HepG2 (cell line): ENCODE data around the gene CAPG. TPM values are rescaled to one million over a fixed set of nuclear protein-coding genes. Genes with fewer than 3 reads are reported as not detected.

Source experiments
- ARNT ChIP-seq: fragments of 450-650 bp; IDR thresholded peaks from 2 replicates; pipeline ENCODE4 v1.6.1; 2017
- CBX1 ChIP-seq: IDR thresholded peaks from one replicate; pipeline ENCODE4 v1.6.1; 2016; ENCODE audit warnings: antibody characterized with exemption, low read depth
- CEBPB ChIP-seq: IDR thresholded peaks from 2 replicates; pipeline ENCODE4 v1.6.1; 2011; ENCODE audit warnings: low read depth, low read length, improper control_type of control experiment, borderline replicate concordance
- FOXP1 ChIP-seq, 2 experiments: fragments of 450-650 bp in 1 of 2; IDR thresholded peaks; 2 replicates each; pipeline ENCODE4 v1.6.1; 2017 to 2018; ENCODE audit warnings: antibody characterized with exemption in 1 of 2
- GRHL1 ChIP-seq: sonication (generic); formaldehyde crosslinking; conservative IDR thresholded peaks from 2 replicates; pipeline ENCODE4 v1.8.0; 2022; ENCODE audit warnings: missing genetic modification reagents
- NCOA5 ChIP-seq: sonication (generic); formaldehyde crosslinking; IDR thresholded peaks from 2 replicates; pipeline ENCODE4 v1.4.0; 2020; ENCODE audit warnings: missing genetic modification reagents
- PITX1 ChIP-seq: sonication (generic); formaldehyde crosslinking; IDR thresholded peaks from 2 replicates; pipeline ENCODE4 v1.5.1; 2020; ENCODE audit warnings: mild to moderate bottlenecking, missing genetic modification reagents
- PRPF4 ChIP-seq: fragments of 200-400 bp; formaldehyde crosslinking; IDR thresholded peaks from 2 replicates; pipeline ENCODE4 v1.6.1; 2016; ENCODE audit warnings: low read length, low read depth; ENCODE audit not compliant: poor library complexity, severe bottlenecking
- REST ChIP-seq, 2 experiments: IDR thresholded peaks; 2 replicates each; pipeline ENCODE4 v1.6.1; 2011 to 2012; ENCODE audit warnings: low read length in 2 of 2, borderline replicate concordance in 1 of 2, low read depth in 1 of 2, mild to moderate bottlenecking in 1 of 2, moderate library complexity in 1 of 2
- SIN3A ChIP-seq: IDR thresholded peaks from 2 replicates; pipeline ENCODE4 v1.6.1; 2011; ENCODE audit warnings: low read depth, mild to moderate bottlenecking, control low read depth, low read length, borderline replicate concordance
- SMARCC2 ChIP-seq: fragments of 450-650 bp; IDR thresholded peaks from 2 replicates; pipeline ENCODE4 v1.6.1; 2017; ENCODE audit warnings: antibody characterized with exemption, mild to moderate bottlenecking
- TCF7L2 ChIP-seq: IDR thresholded peaks from 2 replicates; pipeline ENCODE4 v1.6.1; 2011; ENCODE audit warnings: mild to moderate bottlenecking, low read depth, low read length, moderate library complexity
- ZNF234 ChIP-seq: sonication (generic); formaldehyde crosslinking; conservative IDR thresholded peaks from 2 replicates; pipeline ENCODE4 v1.5.1; 2020; ENCODE audit warnings: mild to moderate bottlenecking, missing genetic modification reagents
- ZNF292 ChIP-seq: sonication (generic); formaldehyde crosslinking; IDR thresholded peaks from 2 replicates; pipeline ENCODE4 v1.8.1; 2022; ENCODE audit warnings: mild to moderate bottlenecking, low read depth, missing genetic modification reagents, borderline replicate concordance
- ZNF414 ChIP-seq: sonication (generic); formaldehyde crosslinking; IDR thresholded peaks from 2 replicates; pipeline ENCODE4 v1.5.0; 2020; ENCODE audit warnings: missing genetic modification reagents
- ZNF484 ChIP-seq: sonication (generic); formaldehyde crosslinking; IDR thresholded peaks from 2 replicates; pipeline ENCODE4 v1.5.1; 2020; ENCODE audit warnings: mild to moderate bottlenecking, low read depth, missing genetic modification reagents, borderline replicate concordance
- ZNF549 ChIP-seq: sonication (generic); formaldehyde crosslinking; IDR thresholded peaks from 2 replicates; pipeline ENCODE4 v1.5.0; 2020; ENCODE audit warnings: missing genetic modification reagents
- ZNF644 ChIP-seq: IDR thresholded peaks from 2 replicates; pipeline ENCODE4 v1.6.1; 2016; ENCODE audit warnings: low read depth
- ZNF652 ChIP-seq: IDR thresholded peaks from 2 replicates; pipeline ENCODE4 v1.6.1; 2016; ENCODE audit warnings: low read depth, borderline replicate concordance
- ZNF660 ChIP-seq: sonication (generic); formaldehyde crosslinking; IDR thresholded peaks from 2 replicates; pipeline ENCODE4 v1.5.1; 2020; ENCODE audit warnings: mild to moderate bottlenecking, low read depth, missing genetic modification reagents, borderline replicate concordance
- ZNF709 ChIP-seq: sonication (generic); formaldehyde crosslinking; IDR thresholded peaks from 2 replicates; pipeline ENCODE4 v1.5.0; 2020; ENCODE audit warnings: mild to moderate bottlenecking, missing genetic modification reagents
- ZNF737 ChIP-seq: sonication (generic); formaldehyde crosslinking; IDR thresholded peaks from 2 replicates; pipeline ENCODE4 v1.5.0; 2020; ENCODE audit warnings: missing genetic modification reagents, mild to moderate bottlenecking, borderline replicate concordance
- ZNF749 ChIP-seq: sonication (generic); formaldehyde crosslinking; IDR thresholded peaks from 2 replicates; pipeline ENCODE4 v1.8.0; 2022; ENCODE audit warnings: mild to moderate bottlenecking, missing genetic modification reagents, moderate library complexity, borderline replicate concordance
- ZNF790 ChIP-seq: sonication (generic); formaldehyde crosslinking; IDR thresholded peaks from 2 replicates; pipeline ENCODE4 v1.8.0; 2022; ENCODE audit warnings: missing genetic modification reagents, mild to moderate bottlenecking, borderline replicate concordance
- polyA plus RNA-seq, 8 experiments: library from polyadenylated mRNA; depleted of rRNA in 3 of 8; stranded (reverse) in 7 of 8; unstranded in 1 of 8; fragments of >200 nt; fragmentation: Illumina TruSeq in 4 of 8; extraction: Trizol in 4 of 8; gene quantifications; 2 replicates each; pipeline versions ENCODE4 v1.2.1 to v1.2.3, GENCODE V29; 2011 to 2016; ENCODE audit warnings: low read depth in 4 of 8, missing spikeins in 1 of 8, mixed read lengths in 1 of 8; ENCODE audit not compliant: insufficient read depth in 1 of 8
- total RNA-seq, 5 experiments: library from RNA; depleted of rRNA; stranded (reverse); fragments of >200 nt; fragmentation: Illumina TruSeq; extraction: Trizol; gene quantifications; 2 replicates each; pipeline ENCODE4 v1.2.3, GENCODE V29; 2016; ENCODE audit warnings: low read depth in 1 of 5

Gene CAPG
- total and polyA plus RNA-seq, 2 of the 13 experiments (the other 11 are each of a cell fraction or from before 2014, with no cell fraction given) = 12.7 to 18.2 TPM

- TF ChIP-seq ZNF549 (CRISPR knock-in tag) = no peak
- TF ChIP-seq ZNF484 (CRISPR knock-in tag) = no peak
- TF ChIP-seq ARNT = no peak
- no peak for TF ChIP-seq ZNF660
- TF ChIP-seq ZNF292 (CRISPR knock-in tag) = no peak
- no peak for TF ChIP-seq GRHL1
- TF ChIP-seq ZNF234 (CRISPR knock-in tag) = peak; percentile 81; the same call in 1 of the 2 replicates
- TF ChIP-seq SIN3A = peak; percentile 55; the same call in 1 of the 2 replicates
- TF ChIP-seq NCOA5 (CRISPR knock-in tag) = no peak
- peak; percentile 53 for TF ChIP-seq ZNF790 (CRISPR knock-in tag)
- TF ChIP-seq ZNF709 (CRISPR knock-in tag) = peak; percentile 90; the same call in 1 of the 2 replicates
- TF ChIP-seq REST (IDR thresholded peaks at IDR 0.05; ENCODE audit: borderline replicate concordance in 1 of 2, low read depth in 1 of 2, low read length in 2 of 2) = no peak; a peak in 1 of 4 replicates
- no peak for TF ChIP-seq CBX1
- peak; percentile 56; the same call in 1 of the 2 replicates for TF ChIP-seq ZNF644 (CRISPR knock-in tag)
- no peak for TF ChIP-seq ZNF414 (CRISPR knock-in tag)
- no peak for TF ChIP-seq TCF7L2
- no peak for TF ChIP-seq SMARCC2
- TF ChIP-seq PITX1 (CRISPR knock-in tag) = peak; percentile 73; the same call in 1 of the 2 replicates
- TF ChIP-seq ZNF749 (CRISPR knock-in tag) = peak; percentile 85; the same call in 1 of the 2 replicates
- 0 out of 2 replicates have a peak, but pooled peaks have one; percentile 51 for TF ChIP-seq ZNF737 (CRISPR knock-in tag)
- TF ChIP-seq FOXP1 (IDR thresholded peaks at IDR 0.05) = no peak
- no peak for TF ChIP-seq FOXP1 (CRISPR knock-in tag; IDR thresholded peaks at IDR 0.05)
- peak; percentile 89 for TF ChIP-seq CEBPB
- TF ChIP-seq ZNF652 (CRISPR knock-in tag) = no peak
- TF ChIP-seq PRPF4 = no peak
Measured at GRCh38 chr2:85418132-85419008, 8.2 kb upstream of the CAPG start, which contains the start of gene SH2D6 (continued).
